GM21619 (cell line): ENCODE measurements around the gene HTRA2.
A peak's percentile ranks its signal among the peaks of the same experiment; 100 is the strongest.

Experiments
- ATAC-seq: cut with Tn5 transposase; IDR thresholded peaks from one replicate; pipeline ENCODE4 v1.9.1; 2021; ENCODE audit not compliant: unreplicated experiment

Gene HTRA2

DNA sequence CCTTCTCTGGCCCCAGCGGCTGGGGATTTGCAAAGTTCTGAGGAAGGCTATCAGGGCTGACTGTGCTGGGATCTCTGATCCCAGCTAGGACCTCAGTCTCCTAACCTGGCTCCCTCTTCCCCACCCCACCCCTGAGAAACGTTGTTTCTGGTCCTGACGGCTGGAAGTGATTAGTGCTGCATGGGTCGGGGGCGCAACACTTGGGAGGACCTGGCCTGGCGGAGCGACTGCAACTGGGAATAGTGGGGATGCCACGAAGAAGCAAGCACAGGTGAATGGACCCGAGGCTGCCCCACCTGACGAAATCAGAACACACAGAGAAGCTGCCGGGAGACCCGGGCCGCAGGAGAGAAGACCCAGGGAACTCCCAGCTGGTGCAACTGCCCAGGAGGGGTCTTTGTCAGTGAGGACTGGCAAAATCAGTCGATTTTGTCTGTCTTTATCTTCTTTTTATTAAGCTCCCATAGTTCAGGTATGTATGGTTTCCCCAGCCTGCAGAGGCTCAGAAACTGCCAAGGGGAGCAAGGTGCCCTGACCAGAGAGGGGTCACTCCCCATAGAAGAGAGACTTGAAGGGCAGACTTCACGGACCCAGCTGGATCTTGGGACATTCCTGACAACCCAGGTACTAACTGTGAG is 29.7 kb upstream of the HTRA2 start:
- ATAC-seq, result no peak

DNA sequence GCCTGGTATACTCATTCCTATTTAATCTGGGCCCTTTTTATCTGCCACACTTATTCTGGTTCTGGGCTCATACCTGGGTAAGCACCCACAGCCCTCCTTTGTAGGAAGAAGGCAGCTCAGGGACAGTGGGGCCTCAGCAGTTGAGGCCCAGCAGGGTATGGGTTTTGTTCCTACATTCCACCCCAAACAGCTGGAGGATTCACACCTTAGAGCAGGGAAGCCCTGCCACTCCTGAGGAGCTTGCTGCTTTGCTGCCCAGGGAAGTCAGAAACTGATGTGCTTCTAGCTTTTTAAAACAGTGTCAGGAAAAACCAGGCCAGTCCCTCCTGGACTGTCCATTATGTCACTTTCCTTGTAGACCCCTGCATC is 29.2 kb upstream of the HTRA2 start:
- no peak for ATAC-seq

DNA sequence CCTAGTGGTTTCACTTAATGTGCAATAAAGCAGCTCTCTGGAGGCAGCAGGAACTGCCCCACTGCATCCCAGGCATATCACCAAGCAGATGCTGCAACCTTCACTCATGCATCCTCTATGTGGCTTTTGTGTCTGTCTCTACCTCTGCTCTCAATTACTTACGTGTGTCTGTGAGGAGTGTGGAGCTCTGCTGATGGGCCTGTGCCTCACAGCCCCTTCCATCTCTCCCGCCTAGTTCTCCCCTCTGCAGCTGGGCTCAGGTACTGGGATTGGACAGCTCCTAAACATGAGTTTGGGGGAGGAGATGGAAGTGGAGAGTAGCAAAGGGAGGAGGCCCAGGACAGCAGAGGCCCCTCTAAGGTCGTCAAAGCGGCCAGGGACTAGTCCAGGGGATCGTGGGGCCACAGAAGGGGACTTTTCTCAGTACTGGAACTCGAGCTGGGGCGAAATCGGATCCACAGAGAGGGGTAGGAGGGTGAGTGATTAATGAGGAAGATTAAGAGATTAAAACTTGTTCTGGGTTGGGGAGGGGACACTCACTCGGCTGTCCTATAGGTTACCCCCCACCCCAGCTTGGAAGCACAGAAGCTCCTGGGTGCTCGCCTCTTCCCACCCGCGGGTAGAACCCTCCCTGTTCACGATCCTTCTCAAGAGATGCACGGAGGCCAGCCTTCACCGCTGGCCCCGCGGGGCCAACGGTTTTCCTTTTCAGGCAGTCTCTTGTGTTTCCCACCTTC is 28.2 kb upstream of the HTRA2 start:
- no peak for ATAC-seq

DNA sequence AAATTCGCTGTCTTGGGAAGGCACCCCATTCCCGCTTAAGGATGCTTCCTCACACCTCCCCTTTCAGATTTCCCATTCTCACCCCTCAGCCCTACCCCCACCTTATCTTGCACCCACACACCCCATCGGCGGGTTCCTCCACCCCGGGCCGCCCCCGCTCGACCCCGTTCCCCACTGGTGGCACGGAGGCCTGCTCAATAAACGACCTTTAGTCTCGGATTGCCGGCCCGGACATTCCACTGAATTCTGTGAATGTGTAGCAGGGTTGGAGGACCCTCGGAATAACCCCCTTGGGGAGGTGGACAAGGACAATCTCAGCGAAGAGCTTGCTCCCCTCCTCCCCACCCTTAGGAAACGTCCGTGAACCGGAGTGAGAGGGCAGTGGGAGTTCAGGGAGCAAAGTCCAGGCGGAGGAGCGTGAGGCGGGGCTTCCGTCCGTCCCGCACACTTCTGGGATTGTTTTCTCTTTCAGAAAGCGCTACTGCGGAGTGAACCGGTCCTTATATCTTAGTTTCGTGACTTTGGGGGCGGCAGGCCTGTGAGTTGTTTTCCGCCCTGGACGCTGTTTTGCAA is 27.5 kb upstream of the HTRA2 start:
- no peak for ATAC-seq

DNA sequence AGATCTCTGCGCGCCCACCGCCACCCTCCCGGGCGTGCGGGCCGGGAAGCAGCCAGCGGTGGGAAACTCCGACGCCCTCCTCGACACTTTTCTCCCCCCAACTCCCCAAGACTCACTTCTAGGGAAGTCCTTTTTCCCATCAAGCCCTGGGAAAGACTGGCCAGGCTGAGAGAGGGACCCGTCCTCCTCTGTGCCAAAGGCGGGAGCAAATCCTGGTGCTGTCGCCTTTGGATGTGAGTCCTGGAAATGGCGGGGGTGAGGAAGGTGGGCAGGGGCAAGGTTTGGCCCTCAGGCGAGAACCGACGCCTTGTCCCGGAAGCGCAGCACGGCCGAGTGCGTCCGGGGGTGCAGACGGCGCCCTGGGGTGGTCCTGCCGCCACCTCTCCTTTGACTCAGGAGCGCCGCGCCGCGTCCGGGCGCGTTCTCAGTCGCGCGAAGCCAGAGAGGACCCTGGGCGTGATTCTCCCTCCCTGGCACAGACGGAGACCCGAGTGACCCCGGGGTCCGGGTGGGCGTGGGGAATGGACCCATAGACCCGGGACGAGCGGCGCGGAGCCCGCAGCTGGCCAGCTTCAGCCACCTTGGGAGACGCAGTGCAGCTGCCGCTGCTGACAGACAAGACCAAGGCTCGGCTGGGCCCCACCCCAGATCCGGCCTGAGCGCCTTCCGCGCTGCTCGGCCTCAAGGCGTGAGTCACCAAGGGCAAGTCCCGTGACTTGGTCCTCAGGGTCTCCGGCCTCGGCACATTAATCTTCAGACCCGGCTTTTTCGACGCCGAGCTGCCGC is 26.8 kb upstream of the HTRA2 start:
- peak; percentile 37 for ATAC-seq

DNA sequence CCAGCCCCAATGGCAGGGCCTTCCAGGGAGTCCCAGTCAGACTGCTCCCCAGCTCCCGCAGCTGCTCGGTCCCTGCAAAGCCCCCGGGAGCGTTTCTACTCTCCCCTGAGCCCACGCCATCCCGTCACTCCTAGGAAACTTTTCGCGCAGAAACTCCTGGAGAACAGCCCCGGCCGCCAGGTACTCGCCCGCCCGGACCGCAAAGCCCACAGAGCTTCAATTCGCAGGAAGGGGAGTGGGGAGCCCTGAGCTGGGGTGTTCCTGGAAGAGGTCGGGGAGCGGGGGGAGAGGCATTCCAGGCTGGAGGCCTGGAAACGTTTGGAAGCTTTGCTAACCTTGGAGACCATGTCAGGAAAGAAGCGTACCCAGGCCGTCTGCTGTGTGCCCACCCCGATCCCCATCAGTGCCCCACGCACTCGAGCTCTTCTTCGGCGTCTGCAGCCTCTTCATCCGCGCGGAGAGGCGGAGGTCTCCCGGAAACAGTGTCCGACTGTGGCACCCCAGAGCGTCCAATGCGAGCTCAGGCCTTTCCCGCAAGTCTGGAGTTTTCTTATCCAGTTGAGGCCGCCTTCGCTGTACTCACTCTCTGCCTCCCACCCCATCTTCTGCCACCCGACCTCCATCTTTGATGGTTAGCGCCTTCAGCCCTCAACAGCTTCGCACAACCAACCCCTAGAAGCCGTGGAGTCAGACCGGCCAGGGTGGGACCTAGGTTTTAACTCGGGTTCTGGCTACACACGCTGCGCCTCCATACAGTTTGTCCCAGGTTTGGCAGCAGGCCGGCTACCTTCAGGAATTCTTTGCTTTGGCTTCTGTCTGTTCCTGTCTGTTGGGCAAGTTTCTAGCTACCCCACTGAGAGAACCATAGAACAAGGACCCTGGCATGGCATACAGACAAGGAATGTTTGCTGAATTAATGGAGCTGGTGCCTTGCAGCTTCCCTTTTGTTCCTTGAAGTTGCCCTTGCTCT is 25.9 kb upstream of the HTRA2 start:
- no peak for ATAC-seq

DNA sequence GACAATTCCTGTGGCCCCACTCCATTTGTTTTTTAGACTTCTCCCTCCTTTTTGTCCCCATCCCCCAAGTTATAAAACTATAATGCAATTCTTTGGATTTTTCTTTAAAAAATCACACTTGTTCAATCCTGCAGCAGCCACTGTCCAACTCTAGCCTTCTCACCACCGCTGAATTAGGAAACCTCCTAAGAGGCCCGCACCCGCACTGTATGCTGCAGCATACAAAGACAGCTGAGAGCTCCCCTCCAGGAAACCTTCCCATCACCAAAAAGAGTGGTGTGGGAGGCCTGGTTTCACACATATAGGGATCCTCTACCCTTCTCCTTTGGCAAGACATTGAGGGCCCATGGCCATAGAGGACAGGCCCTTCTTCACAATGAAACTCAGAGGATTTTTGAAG is 25.1 kb upstream of the HTRA2 start:
- ATAC-seq, result no peak

DNA sequence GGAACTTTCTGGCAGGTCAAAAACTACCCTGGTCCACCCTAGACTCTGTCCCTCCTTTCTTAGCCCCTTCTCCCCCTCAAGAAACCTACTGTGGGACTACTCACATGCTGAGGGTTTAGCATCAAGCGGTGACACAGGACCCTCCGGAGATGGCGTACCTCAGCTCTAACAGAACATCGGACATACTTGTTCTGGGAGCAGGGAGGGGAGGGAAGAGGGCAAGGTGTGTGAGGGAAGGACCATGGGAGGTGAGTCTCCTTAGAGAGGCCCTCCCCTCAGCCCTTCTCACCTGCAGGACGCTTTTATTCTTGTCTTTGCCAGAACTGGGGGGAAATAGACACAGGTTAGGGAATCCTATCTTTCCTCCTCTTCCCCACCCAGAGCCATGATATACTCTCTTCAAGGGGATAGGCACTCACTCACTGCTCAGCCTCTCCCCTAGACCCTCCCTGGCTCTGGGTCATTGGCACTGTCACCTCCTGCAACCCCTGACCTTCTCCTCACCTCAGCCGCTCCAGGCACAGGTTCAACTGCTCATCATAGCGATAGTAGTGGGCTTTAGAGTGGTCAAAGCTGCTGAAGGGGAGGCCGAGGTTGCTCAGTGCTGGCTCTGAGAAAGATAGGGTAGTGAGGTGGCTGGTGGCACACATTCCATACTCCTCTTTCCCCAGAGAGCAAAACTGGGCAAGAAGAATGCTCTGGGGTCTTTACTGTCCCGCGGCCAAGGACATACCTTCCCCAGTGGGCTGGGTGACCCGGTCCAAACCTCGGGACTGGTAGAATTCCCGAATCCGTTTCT is 24.1 kb upstream of the HTRA2 start:
- no peak for ATAC-seq

DNA sequence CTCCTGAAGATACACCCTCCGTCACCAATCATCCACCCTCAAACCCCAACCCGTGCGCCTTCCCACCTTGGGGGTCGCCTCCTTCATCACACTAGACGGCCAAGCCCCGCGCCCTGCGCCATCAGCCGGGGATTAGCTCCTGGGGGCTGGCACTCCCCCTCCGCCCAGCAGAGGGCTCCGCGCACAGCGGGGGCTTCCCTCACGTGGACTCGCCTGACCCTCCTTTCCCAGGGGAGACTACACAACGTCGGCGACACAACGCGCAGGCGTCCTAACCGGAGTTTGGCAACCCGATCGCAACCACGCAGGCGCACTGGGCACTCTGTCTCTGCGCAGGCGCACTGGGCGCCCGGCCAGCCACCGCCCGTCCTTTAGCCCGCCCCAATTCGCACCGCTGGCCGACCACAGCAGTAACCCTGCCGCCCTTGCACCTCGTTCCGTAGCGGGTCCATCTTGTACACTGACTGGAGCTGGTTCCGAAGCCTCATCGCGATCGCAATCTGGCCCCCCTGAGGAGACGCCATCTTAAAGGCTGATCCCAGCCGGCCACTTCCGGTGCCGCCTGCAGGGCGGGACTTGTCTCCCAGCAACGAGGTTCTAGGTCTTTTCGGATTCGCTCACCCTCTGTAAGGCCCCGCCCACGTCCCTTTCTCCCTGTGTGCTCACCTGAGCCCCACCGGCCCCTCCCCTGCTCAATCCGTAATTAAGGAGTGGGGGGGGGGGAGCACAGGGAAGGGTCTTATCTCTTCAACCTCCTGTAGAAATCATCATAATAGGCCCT is 22.4 kb upstream of the HTRA2 start, which contains the start of gene PCGF1:
Gene PCGF1 (minus strand): TSS at position 551 of the 781 bp plus-strand sequence. CDS start 27 bp downstream, at position 524.
- peak; percentile 84 for ATAC-seq

DNA sequence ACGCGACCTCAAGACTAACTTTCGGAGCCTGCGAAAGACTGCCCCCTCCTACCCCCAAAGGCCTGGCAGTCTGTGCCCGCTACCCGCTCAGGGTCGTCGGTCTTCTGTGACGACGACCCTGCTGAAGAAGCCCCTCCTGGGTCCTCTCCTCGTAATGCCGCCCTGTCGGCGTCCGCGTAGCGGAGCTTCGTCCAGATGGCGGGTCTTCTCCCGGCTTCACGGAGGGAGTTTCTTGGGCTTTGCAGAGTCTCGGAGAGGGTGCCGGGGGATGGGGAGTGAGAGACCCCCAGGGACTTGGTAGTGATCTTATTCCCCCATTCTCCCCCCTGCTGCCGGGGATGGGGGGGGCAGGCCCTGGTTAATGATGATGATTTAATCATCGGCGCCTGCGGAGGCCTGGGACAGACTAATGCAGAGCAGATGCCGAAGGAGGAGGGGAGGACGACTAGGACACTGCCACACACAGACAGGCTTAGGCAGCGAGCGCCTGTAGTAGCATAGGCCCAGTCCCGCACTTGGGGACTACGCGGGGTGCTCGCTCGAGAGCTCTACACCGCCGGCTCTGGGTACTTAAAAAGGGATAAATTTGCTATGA is 21.7 kb upstream of the HTRA2 start:
- peak; percentile 3 for ATAC-seq

DNA sequence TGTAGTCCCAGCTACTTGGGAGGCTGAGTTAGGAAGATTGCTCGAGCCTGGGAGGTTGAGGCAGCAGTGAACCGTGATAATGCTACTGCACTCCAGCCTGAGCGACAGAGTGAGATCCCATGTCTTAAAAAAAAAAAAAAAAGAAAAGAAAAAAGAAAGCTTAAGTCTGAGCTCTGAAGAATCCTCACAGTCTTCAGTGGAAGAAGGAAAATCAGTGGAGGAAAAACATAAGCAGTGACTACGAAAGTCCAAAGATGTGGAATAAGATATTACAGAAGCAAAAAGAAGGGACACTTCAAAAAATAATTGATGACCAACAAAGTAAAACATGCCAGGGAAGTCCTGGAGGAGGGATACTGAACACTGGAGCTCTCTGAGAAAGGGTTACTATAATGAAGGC is 19.5 kb upstream of the HTRA2 start:
- no peak for ATAC-seq

DNA sequence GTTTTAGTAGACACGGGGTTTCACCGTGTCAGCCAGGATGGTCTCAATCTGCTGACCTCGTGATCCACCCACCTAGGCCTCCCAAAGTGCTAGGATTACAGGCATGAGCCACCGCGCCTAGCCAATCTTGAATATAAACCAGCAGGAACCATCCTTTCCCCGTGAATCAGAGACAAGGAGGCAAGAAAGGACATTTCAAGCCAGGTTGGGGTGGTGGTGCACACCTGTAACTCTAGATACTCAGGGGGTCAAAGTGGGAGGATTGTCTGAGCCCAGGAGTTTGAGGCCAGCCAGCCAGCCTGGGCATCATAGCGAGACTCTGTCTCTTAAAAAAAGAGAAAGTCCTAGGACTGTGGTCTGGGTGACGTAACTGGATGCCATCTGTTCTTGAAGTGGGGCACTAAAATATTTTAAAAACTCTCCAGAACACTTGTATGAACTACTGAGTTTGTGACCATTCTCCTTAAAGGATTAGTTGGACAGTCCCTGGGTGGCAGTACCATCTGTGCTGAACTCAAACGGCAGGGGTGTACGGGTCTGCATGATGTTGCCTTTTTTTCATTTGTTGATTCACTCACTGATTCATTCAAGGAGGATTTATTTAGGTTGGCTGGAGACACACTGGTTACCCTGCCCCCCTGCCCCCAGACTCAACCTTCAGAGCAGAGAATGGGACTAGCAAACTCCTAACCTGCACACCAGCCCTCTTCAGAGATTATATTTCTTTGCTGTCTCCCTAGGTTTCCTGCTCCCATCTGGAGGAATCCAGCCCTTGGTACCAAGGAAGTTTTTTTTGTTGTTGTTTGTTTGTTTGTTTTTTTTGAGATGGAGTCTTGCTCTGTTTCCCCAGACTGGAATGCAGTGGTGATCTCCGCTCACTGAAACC is 18.4 kb upstream of the HTRA2 start:
- ATAC-seq, result no peak

DNA sequence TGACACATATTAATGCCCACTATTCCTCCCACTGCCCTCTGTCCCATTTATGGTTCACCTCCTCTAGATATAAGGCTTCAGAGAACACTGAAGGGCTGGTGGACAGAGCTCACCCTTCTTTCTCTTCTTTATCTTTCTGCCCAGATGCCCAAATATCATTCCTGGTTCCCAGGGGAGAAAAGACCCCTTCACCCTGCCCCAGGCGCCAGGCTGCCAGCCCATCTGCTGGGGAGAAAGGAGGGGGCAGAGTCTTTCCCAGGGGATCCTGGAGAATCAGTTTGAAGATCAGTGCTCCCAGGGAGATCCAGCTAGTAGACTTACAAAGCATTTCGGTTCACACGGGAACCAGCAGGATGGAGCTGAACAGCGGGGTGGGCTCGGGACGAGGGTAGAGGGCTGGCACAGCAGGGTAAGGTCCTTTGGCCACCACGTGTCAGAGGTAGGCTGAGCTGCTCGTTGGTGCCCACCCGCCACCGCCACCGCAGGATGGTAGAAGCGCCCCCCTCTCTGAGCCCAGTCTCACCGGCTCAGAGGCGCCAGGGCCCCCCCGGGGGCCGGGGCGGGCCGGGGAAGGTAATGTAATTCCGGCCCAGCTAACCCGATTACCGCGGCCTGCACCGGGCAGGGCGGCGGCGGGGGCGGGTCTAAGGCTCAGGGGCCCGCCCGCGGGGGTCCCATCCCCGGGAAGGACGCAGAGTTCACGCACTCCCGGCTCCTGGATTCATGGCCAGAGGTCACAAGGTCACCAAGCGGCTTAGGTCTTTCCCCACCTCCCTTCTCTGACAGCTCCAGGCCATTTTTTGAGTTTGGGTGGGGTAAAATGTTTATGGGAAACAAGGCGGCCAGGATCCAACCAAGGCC is 16.8 kb upstream of the HTRA2 start:
- no peak for ATAC-seq

DNA sequence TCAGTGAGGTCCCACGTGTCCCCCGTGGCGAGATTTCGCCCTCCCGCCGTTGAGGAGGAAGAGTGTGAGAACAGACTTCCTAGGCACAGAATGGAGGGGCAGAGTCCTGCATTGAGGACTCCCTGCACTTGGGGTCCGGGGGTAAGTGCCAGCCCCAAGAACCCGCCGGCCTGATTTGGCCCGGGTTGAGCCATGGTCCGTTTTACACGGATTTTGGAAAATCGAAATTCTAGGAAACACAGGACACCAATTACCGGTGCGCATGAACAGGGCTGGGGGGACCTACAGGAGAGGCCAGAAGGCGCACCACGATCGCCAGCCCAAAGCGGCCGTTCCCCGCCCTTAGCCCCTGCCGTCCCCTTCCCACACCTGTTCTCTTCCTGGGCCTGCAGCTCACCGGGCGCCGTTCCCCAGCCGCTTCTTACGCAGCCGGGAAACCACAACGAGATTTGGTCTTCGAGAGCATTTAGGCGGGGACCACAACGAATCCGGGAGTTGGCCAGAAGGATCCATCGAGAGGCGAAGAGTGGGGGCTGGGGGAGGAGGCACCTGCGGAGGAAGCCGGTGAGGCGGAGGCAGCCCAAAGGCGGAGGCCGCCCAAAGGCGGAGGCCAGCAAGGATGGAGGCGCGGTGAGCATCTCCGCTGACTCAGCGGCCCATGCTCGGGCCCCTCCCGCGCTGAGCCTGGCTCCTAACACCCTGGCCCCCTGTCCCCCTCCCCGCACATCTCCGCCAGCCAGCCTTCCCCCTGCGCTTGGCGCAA is 15.9 kb upstream of the HTRA2 start:
- ATAC-seq, result no peak

DNA sequence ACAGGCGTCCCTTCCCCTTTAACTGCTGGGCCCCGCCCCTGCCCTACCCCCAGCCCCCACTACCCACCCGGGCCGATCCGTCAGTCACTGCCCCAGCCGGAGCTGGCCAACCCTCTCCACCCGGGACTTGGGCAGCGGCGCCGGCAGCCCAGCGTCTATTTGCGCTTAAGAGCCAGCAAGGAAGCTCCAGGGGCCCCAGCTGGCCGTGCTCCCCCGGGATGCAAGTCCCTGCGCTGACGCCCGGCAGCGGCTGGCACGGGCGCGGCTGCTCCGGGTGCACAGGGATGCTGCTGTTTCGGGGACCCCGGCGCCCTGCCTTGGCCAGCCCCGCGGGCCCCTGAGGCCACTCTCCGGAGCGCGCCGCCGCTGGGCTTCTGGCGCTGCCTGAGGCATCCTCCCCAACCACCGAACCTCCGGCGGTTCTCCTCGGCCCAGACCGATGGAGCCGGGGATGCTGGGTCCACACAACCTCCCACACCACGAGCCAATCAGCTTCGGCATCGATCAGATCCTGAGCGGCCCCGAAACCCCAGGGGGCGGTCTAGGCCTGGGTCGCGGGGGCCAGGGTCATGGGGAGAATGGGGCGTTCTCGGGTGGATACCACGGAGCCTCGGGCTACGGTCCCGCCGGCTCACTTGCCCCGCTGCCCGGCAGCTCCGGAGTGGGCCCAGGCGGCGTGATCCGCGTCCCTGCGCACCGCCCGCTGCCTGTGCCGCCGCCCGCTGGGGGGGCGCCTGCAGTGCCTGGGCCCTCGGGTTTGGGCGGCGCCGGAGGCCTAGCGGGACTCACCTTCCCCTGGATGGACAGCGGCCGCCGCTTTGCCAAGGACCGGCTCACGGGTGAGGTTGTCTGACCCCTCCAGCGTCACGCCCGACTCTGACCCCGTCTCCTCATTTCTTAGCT is 15.1 kb upstream of the HTRA2 start, which contains the start of gene TLX2:
Gene TLX2 (plus strand): TSS at position 83 of the 903 bp plus-strand sequence. CDS start 357 bp downstream, at position 440.
- no peak for ATAC-seq
